Activated B cell treated with CpG ODN at 0.5 μM for 24 hours (primary cell): ENCODE results near the gene FAM234B. TPM values are rescaled to one million over a fixed set of nuclear protein-coding genes. Genes with fewer than 3 reads are reported as not detected.

ENCODE experiments used
- ATAC-seq: fragments of 200-7000 bp; cut with Tn5 transposase; one replicate; pipeline ENCODE4 v1.10.0; 2021; ENCODE audit warnings: low read depth, mild to moderate bottlenecking, moderate library complexity
- CTCF ChIA-PET: fragments of 350-600 bp; sonication (Branson Sonifier 250); formaldehyde crosslinking; loops from one replicate; lab custom pipeline; 2021; ENCODE audit warnings: antibody characterized with exemption; lab: Charles Lee
- POLR2A ChIA-PET: fragments of 350-600 bp; sonication (Branson Sonifier 250); formaldehyde crosslinking; loops from one replicate; lab custom pipeline; 2021; ENCODE audit warnings: antibody characterized with exemption; lab: Charles Lee
- DNase-seq: peaks from one replicate; pipeline ENCODE4 v3.0.0; 2022
- H3K27ac Mint-ChIP-seq: one replicate; pipeline ENCODE4 v1.8.0; 2020; ENCODE audit warnings: mixed read lengths
- H3K27me3 Mint-ChIP-seq: one replicate; pipeline ENCODE4 v1.8.0; 2021; ENCODE audit warnings: mixed read lengths
- H3K36me3 Mint-ChIP-seq: one replicate; pipeline ENCODE4 v1.8.0; 2021; ENCODE audit warnings: low read depth, mixed read lengths
- H3K4me1 Mint-ChIP-seq: one replicate; pipeline ENCODE4 v1.8.0; 2021; ENCODE audit warnings: mixed read lengths
- H3K4me3 Mint-ChIP-seq: one replicate; pipeline ENCODE4 v1.8.0; 2020; ENCODE audit warnings: mild to moderate bottlenecking, mixed read lengths
- H3K9me3 Mint-ChIP-seq: one replicate; pipeline ENCODE4 v1.8.0; 2020; ENCODE audit warnings: mixed read lengths
- intact Hi-C: fragments of 100-400 bp; cut with micrococcal nuclease; formaldehyde crosslinking; loops from one replicate; pipeline ENCODE4 v1.15.1; 2024
- total RNA-seq: library from RNA; stranded (reverse); gene quantifications from 2 replicates; pipeline ENCODE4 v1.2.3, GENCODE V29; 2022
- TF ChIP-seq, protein P1 (sequence below): fragments of 200-600 bp; IDR thresholded peaks from one replicate; pipeline ENCODE4 v1.8.0; 2022; ENCODE audit warnings: antibody characterized with exemption, mild to moderate bottlenecking

FAM234B gene
- total RNA-seq, 1 donor from 2014 or later = 6.3 TPM

DNA sequence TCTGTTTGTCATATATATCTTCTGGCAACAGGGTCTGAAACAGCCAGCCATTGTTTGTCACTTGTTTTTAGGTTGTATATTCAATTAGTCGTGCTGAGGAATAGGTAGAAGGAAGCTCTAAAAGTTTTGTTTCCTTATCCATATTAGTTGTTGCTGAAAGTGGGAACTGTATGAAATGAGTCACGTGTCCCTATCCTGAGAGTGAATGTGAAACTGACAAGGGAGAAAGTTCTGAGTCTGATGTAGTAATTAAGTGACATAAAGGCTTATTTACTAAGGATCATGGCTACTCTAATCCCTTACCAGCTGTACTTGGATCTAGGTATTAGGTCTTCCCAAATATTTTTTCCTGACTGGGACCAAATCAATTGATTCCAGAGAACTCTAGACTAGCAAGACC, 16.4 kb downstream of the FAM234B start:
- no peak overlapping the region for H3K27ac Mint-ChIP-seq
- ChIA-PET POLR2A (no interaction called here), CTCF (no interaction called here)
- no peaks in the 10 kb centered on the region for H3K4me1 Mint-ChIP-seq
- intact Hi-C loops = no loop called here
- H3K36me3 Mint-ChIP-seq = peaks cover 58% of the 10 kb centered on the region
- TF ChIP-seq, protein P1, sequence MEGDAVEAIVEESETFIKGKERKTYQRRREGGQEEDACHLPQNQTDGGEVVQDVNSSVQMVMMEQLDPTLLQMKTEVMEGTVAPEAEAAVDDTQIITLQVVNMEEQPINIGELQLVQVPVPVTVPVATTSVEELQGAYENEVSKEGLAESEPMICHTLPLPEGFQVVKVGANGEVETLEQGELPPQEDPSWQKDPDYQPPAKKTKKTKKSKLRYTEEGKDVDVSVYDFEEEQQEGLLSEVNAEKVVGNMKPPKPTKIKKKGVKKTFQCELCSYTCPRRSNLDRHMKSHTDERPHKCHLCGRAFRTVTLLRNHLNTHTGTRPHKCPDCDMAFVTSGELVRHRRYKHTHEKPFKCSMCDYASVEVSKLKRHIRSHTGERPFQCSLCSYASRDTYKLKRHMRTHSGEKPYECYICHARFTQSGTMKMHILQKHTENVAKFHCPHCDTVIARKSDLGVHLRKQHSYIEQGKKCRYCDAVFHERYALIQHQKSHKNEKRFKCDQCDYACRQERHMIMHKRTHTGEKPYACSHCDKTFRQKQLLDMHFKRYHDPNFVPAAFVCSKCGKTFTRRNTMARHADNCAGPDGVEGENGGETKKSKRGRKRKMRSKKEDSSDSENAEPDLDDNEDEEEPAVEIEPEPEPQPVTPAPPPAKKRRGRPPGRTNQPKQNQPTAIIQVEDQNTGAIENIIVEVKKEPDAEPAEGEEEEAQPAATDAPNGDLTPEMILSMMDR = no peak
- H3K4me3 Mint-ChIP-seq = no peak overlapping the region
- no peaks in the 10 kb centered on the region for H3K9me3 Mint-ChIP-seq
- no peak for DNase-seq
- no peak for ATAC-seq
- no peaks in the 10 kb centered on the region for H3K27me3 Mint-ChIP-seq

DNA sequence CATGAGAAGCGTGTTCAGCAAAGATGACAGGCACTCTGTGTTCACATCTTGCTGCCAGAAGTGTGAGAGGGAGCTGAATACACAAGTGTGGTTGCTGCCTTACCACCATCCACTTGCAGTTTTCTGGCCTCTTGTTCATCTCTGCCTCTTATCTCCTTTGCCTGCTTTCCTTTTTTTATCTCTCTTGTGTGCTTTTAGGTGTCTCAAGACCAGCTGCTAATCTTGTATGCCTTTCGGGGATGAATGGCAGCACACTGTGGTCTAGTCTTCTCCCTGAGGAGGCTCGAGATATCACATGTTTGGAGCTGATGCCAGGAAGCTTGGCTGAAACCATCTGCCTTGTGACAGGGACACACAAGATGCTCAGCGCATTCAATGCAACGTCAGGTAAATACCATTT, 17.2 kb downstream of the FAM234B start:
- H3K27ac Mint-ChIP-seq = no peak overlapping the region
- intact Hi-C loops = no loop called here
- no peaks in the 10 kb centered on the region for H3K9me3 Mint-ChIP-seq
- TF ChIP-seq, protein P1 = no peak
- H3K36me3 Mint-ChIP-seq = peaks cover 53% of the 10 kb centered on the region
- H3K4me3 Mint-ChIP-seq = no peak overlapping the region
- CTCF ChIA-PET = no interaction called here
- POLR2A ChIA-PET = no interaction called here
- ATAC-seq (no peak), DNase-seq (no peak)
- no peaks in the 10 kb centered on the region for H3K27me3 Mint-ChIP-seq
- no peaks in the 10 kb centered on the region for H3K4me1 Mint-ChIP-seq

DNA sequence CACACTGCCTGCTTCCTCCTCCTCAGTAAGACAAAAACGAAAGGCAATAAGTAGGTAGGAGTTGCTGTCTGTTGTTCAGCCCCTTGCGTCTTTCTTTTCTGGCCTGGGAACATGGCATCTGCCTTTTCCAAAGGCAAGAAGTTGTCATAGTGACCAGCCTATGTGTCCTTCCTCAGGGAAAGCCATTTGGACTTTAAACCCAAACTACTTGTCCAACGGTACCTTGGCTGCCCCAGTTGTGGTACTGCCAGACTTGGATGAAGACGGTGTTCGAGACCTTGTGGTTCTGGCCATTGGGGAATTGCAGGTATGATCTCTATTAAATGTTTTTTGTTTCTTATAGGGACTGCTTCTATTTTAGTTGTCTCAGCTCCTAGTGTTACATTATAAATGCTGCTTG, 18.5 kb downstream of the FAM234B start:
- H3K36me3 Mint-ChIP-seq = peaks cover 61% of the 10 kb centered on the region
- ChIA-PET POLR2A (no interaction called here), CTCF (no interaction called here)
- no peaks in the 10 kb centered on the region for H3K9me3 Mint-ChIP-seq
- no peaks in the 10 kb centered on the region for H3K27me3 Mint-ChIP-seq
- H3K4me3 Mint-ChIP-seq = no peak overlapping the region
- intact Hi-C loops = no loop called here
- no peak overlapping the region for H3K27ac Mint-ChIP-seq
- DNase-seq (no peak), ATAC-seq (no peak)
- TF ChIP-seq, protein P1 = no peak
- no peaks in the 10 kb centered on the region for H3K4me1 Mint-ChIP-seq

DNA sequence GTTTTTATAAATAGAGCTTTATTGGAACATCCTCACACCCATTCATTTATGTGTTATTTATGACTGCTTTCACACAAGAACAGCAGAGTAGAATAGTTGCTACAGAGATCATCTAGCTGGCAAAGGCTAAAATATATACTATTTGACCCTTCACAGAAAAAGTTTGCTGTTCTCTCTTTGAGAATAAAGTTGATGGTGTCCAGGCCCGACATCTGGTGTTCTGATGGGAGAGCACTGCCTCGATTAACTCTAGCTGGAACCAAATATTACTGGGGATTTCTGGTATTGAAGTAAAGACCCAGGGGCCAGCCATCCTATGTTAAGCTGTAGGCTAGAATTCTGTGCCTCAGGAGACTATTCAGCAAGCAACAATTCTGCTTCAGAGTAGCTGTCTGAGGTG, 21.8 kb downstream of the FAM234B start:
- ATAC-seq (no peak), DNase-seq (no peak)
- TF ChIP-seq, protein P1 = no peak
- POLR2A ChIA-PET = no interaction called here
- peaks cover 55% of the 10 kb centered on the region for H3K36me3 Mint-ChIP-seq
- intact Hi-C loops = no loop called here
- no peaks in the 10 kb centered on the region for H3K27me3 Mint-ChIP-seq
- no peak overlapping the region for H3K27ac Mint-ChIP-seq
- H3K4me1 Mint-ChIP-seq = no peaks in the 10 kb centered on the region
- H3K4me3 Mint-ChIP-seq = no peak overlapping the region
- CTCF ChIA-PET = interaction anchor here (1.0 kb wide), 1 partner anchor 150 kb away, joined by 3 read pairs; no protein-coding TSS in a partner anchor
- no peaks in the 10 kb centered on the region for H3K9me3 Mint-ChIP-seq

DNA sequence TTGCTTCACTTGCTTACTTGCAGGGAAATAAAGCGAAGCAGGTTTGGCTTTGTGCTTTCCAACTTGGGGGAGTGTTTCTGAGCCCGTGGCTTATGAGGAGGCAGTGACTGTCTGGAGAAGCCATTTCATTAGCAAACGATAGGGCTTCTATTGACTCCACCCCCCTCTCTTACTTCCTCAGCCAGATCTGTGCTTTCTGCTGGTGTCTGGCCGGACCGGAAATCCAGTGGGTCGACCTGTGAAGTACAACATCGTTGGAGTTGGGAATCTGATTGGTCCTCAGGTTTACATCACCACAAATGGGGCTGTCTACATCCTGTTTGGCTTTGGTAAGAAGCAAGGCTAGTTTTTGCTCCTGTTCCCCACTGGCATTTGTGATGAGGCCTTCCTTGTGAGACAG, 22.3 kb downstream of the FAM234B start:
- Mint-ChIP-seq H3K4me1 (no peaks in the 10 kb centered on the region), H3K36me3 (peaks cover 58% of the 10 kb centered on the region), H3K27me3 (no peaks in the 10 kb centered on the region), H3K27ac (no peak overlapping the region), H3K9me3 (no peaks in the 10 kb centered on the region), H3K4me3 (no peak overlapping the region)
- POLR2A ChIA-PET = no interaction called here
- TF ChIP-seq, protein P1 = no peak
- CTCF ChIA-PET = no interaction called here
- intact Hi-C loops = no loop called here
- no peak for ATAC-seq
- no peak for DNase-seq
